ENCODE measurements around the gene KRT84. TPM values are rescaled to one million over a fixed set of nuclear protein-coding genes. Genes with fewer than 3 reads are reported as not detected.

The KRT84 gene
- total RNA-seq, 6 donors from 2014 or later, result not detected

DNA sequence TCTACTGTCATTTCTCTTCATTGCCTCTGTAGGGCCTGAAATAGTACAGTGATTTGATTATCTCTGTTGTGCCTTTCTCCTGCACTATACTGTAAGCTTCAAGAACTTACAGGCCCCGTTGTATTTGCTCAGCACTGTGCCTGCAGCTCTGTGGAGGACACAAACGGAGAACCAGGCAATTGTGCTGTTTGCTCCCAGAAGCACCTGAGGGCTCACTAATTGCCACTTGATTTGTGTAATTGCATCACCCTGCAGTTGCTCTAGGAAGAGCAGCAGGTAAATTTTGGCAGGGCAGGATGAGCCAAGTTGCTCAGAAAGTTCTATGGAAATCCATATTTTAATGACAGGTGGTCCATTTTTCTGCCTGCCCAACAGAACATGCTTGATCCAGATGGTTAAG, 32.3 kb upstream of the KRT84 start:
- ATAC-seq (ENCODE audit: low FRiP score in 2 of 2), result no peak
- Histone ChIP-seq H3K36me3 (no peaks in the 10 kb centered on the region), H3K4me1 (peaks cover 0 to 9% (median 4%) of the 10 kb centered on the region in 4 donors), H3K4me3 (no peak overlapping the region), H3K9me3 (no peaks in the 10 kb centered on the region), H3K27me3 (no peaks in the 10 kb centered on the region), H3K27ac (peak overlapping the region in 1 of 4 donors; percentile 26)
- 67 to 79% methylated on average over 2 of the region's 2 CpGs for WGBS, 2 donors
- TF ChIP-seq EP300 (IDR thresholded peaks at IDR 0.05) (no peak), POLR2AphosphoS5 (IDR thresholded peaks at IDR 0.05) (no peak), POLR2A (IDR thresholded peaks at IDR 0.05) (no peak)
- TF ChIP-seq, protein P1, sequence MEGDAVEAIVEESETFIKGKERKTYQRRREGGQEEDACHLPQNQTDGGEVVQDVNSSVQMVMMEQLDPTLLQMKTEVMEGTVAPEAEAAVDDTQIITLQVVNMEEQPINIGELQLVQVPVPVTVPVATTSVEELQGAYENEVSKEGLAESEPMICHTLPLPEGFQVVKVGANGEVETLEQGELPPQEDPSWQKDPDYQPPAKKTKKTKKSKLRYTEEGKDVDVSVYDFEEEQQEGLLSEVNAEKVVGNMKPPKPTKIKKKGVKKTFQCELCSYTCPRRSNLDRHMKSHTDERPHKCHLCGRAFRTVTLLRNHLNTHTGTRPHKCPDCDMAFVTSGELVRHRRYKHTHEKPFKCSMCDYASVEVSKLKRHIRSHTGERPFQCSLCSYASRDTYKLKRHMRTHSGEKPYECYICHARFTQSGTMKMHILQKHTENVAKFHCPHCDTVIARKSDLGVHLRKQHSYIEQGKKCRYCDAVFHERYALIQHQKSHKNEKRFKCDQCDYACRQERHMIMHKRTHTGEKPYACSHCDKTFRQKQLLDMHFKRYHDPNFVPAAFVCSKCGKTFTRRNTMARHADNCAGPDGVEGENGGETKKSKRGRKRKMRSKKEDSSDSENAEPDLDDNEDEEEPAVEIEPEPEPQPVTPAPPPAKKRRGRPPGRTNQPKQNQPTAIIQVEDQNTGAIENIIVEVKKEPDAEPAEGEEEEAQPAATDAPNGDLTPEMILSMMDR (IDR thresholded peaks at IDR 0.05), result no peak
- DNase-seq, result peak in 1 of 2 donors; percentile 50

- no peaks in the 10 kb centered on the region for H3K27me3 ChIP-seq
- H3K9me3 ChIP-seq, result no peaks in the 10 kb centered on the region
- 75 to 84% methylated on average over 1 of the region's 1 CpG for WGBS, 2 donors
- H3K4me1 ChIP-seq, result peaks cover 0 to 9% (median 4%) of the 10 kb centered on the region in 4 donors
- no peaks in the 10 kb centered on the region for H3K36me3 ChIP-seq
- ATAC-seq (ENCODE audit: low FRiP score in 2 of 2) (peak in 1 of 2 donors; percentile 3), DNase-seq (no peak)
- H3K27ac ChIP-seq, result peak overlapping the region in 1 of 4 donors; percentile 26
- TF ChIP-seq POLR2A (IDR thresholded peaks at IDR 0.05), result no peak
- no peak for TF ChIP-seq EP300 (IDR thresholded peaks at IDR 0.05)
- TF ChIP-seq, protein P1 (IDR thresholded peaks at IDR 0.05), result no peak
- no peak for TF ChIP-seq POLR2AphosphoS5 (IDR thresholded peaks at IDR 0.05)
- H3K4me3 ChIP-seq, result no peak overlapping the region
Measured at GRCh38 chr12:52416795-52417194, 31.3 kb upstream of the KRT84 start.

DNA sequence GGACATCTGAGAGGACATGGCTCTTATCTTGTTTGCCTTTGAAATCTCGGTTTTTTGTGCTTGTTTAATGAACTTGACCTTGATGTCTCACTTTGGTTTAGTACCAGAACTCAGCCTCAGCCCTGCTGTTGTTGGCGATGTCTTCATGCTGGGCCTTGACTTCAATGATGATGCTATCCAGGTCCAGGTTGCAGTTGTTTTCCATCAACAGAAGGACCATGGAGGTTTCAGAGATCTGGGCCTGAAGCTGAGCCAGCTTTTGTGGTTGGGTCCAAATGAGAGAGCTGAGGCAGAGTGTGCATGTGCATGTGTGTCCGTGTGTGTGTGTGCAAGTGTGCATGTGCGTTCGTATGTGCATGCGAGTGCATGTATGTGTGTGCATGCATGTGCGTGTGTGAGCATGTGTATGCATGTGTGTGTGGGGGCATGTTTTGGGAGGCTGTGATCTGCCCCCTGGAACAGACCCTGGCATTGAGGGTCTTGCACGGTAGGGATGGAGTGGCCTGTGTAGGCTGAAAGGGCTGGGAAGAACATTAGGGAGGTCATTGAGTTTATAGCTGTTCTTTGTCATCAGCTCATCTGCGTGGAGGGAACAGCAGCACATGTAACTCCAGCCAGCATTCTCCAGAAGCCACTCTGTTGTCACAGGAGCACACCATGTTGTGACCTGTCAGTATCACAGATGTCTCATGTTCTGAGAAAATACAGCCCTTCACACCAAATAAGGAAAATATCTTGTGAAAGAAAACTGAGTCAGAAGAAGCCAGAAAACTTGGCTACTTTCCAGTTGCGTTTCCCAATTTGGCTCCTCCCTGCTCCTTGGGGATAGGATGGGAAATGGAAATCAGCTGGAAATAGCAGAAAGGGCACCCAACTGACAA, 30.7 kb upstream of the KRT84 start:
- H3K36me3 ChIP-seq, result no peaks in the 10 kb centered on the region
- no peaks in the 10 kb centered on the region for H3K9me3 ChIP-seq
- no peak overlapping the region for H3K4me3 ChIP-seq
- H3K27me3 ChIP-seq, result no peaks in the 10 kb centered on the region
- TF ChIP-seq POLR2A (IDR thresholded peaks at IDR 0.05) (no peak), EP300 (IDR thresholded peaks at IDR 0.05) (peak in 1 of 4 donors; percentile 26), POLR2AphosphoS5 (IDR thresholded peaks at IDR 0.05) (peak; percentile 20 to 36)
- WGBS, 2 donors, result 70 to 73% methylated on average over 10 of the region's 10 CpGs
- ATAC-seq (ENCODE audit: low FRiP score in 2 of 2), result peak in 1 of 2 donors; percentile 49
- no peak for DNase-seq
- peak overlapping the region in 1 of 4 donors; percentile 26 for H3K27ac ChIP-seq
- H3K4me1 ChIP-seq, result peaks cover 0 to 9% (median 4%) of the 10 kb centered on the region in 4 donors

- Histone ChIP-seq H3K9me3 (no peaks in the 10 kb centered on the region), H3K4me1 (peaks cover 0 to 9% (median 4%) of the 10 kb centered on the region in 4 donors), H3K27me3 (no peaks in the 10 kb centered on the region), H3K27ac (no peak overlapping the region), H3K36me3 (no peaks in the 10 kb centered on the region), H3K4me3 (no peak overlapping the region)
- DNase-seq (no peak), ATAC-seq (ENCODE audit: low FRiP score in 2 of 2) (no peak)
- WGBS, 2 donors, result 85 to 89% methylated on average over 2 to 5 of the region's 5 CpGs
- no peak for TF ChIP-seq POLR2A (IDR thresholded peaks at IDR 0.05)
- no peak for TF ChIP-seq EP300 (IDR thresholded peaks at IDR 0.05)
- no peak for TF ChIP-seq POLR2AphosphoS5 (IDR thresholded peaks at IDR 0.05)
- TF ChIP-seq, protein P1 (IDR thresholded peaks at IDR 0.05), result no peak
Measured at GRCh38 chr12:52414936-52415335, 29.5 kb upstream of the KRT84 start.

DNA sequence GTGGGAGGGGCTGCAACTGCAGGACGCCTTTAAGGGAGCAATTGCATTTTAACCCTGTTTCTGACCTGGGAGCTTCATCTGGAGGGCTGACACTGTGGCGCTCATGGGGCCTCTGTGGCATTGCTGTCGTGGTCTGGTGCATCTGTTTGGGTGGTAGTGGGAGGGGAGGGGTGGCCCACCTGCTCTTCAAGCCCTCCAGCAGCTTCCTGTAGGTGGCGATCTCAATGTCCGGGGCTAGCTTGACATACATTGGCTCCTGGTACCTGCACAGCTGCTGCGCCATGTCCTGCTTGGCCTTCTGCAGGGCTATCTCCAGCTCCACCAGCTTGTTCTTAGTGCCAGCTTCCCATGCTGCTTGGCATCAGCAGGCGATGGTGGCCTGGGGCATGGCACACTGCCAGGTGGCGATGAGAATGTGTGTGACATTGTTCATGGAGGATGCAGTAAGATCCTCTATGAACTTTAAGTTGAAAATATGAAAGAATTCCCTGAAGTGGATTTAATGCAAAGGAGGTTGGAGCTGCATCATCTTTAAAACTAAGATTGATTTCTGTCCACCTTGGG, 28.4 kb upstream of the KRT84 start:
- Histone ChIP-seq H3K4me3 (no peak overlapping the region), H3K4me1 (peaks cover 0 to 9% (median 4%) of the 10 kb centered on the region in 4 donors), H3K27ac (no peak overlapping the region), H3K36me3 (no peaks in the 10 kb centered on the region), H3K9me3 (no peaks in the 10 kb centered on the region), H3K27me3 (no peaks in the 10 kb centered on the region)
- ATAC-seq (ENCODE audit: low FRiP score in 2 of 2) (no peak), DNase-seq (no peak)
- TF ChIP-seq POLR2A (IDR thresholded peaks at IDR 0.05) (no peak), EP300 (IDR thresholded peaks at IDR 0.05) (no peak), POLR2AphosphoS5 (IDR thresholded peaks at IDR 0.05) (no peak)
- WGBS, 2 donors, result 66 to 69% methylated on average over 4 to 8 of the region's 8 CpGs
